Measurements from ENCODE around the gene RPS6KA4.

The RPS6KA4 gene

GRCh38 chr11:64358536-64358906, 441 bp upstream of the RPS6KA4 start:
- no peak for DNase-seq
- TF ChIP-seq GATA1 (IDR thresholded peaks at IDR 0.05; ENCODE audit: low read depth, low read length) (no peak), POLR2A (IDR thresholded peaks at IDR 0.05; ENCODE audit: low read length) (no peak)

- TF ChIP-seq POLR2A (IDR thresholded peaks at IDR 0.05; ENCODE audit: low read length) (no peak), GATA1 (IDR thresholded peaks at IDR 0.05; ENCODE audit: low read depth, low read length) (no peak)
- peak; percentile 33 to 46 for DNase-seq
Measured at GRCh38 chr11:64359712-64360445, 917 bp downstream of the RPS6KA4 start.

GRCh38 chr11:64360448-64360921, 1.5 kb downstream of the RPS6KA4 start:
- DNase-seq, result no peak
- TF ChIP-seq GATA1 (IDR thresholded peaks at IDR 0.05; ENCODE audit: low read depth, low read length), result no peak

- DNase-seq, result no peak
- no peak for TF ChIP-seq GATA1 (IDR thresholded peaks at IDR 0.05; ENCODE audit: low read depth, low read length)
- no peak for TF ChIP-seq POLR2A (IDR thresholded peaks at IDR 0.05; ENCODE audit: low read length)
Measured at GRCh38 chr11:64361659-64362058, 2.7 kb downstream of the RPS6KA4 start.

GRCh38 chr11:64362339-64362738, 3.4 kb downstream of the RPS6KA4 start:
- TF ChIP-seq GATA1 (IDR thresholded peaks at IDR 0.05; ENCODE audit: low read depth, low read length), result no peak
- no peak for TF ChIP-seq POLR2A (IDR thresholded peaks at IDR 0.05; ENCODE audit: low read length)
- DNase-seq, result no peak

GRCh38 chr11:64364435-64364834, 5.5 kb downstream of the RPS6KA4 start:
- TF ChIP-seq POLR2A (IDR thresholded peaks at IDR 0.05; ENCODE audit: low read length) (no peak), GATA1 (IDR thresholded peaks at IDR 0.05; ENCODE audit: low read depth, low read length) (no peak)
- no peak for DNase-seq

GRCh38 chr11:64364911-64365310, 5.9 kb downstream of the RPS6KA4 start:
- no peak for DNase-seq
- TF ChIP-seq POLR2A (IDR thresholded peaks at IDR 0.05; ENCODE audit: low read length), result no peak
- no peak for TF ChIP-seq GATA1 (IDR thresholded peaks at IDR 0.05; ENCODE audit: low read depth, low read length)

- no peak for TF ChIP-seq GATA1 (IDR thresholded peaks at IDR 0.05; ENCODE audit: low read depth, low read length)
- no peak for TF ChIP-seq POLR2A (IDR thresholded peaks at IDR 0.05; ENCODE audit: low read length)
- no peak for DNase-seq
Measured at GRCh38 chr11:64366751-64367150, 7.8 kb downstream of the RPS6KA4 start.

- TF ChIP-seq GATA1 (IDR thresholded peaks at IDR 0.05; ENCODE audit: low read depth, low read length) (no peak), POLR2A (IDR thresholded peaks at IDR 0.05; ENCODE audit: low read length) (no peak)
- DNase-seq, result no peak
Measured at GRCh38 chr11:64367931-64368672, 9.1 kb downstream of the RPS6KA4 start.

GRCh38 chr11:64368673-64369074, 9.7 kb downstream of the RPS6KA4 start:
- no peak for TF ChIP-seq GATA1 (IDR thresholded peaks at IDR 0.05; ENCODE audit: low read depth, low read length)
- TF ChIP-seq POLR2A (IDR thresholded peaks at IDR 0.05; ENCODE audit: low read length), result no peak
- DNase-seq, result no peak

GRCh38 chr11:64369440-64370421, 10.8 kb downstream of the RPS6KA4 start:
- no peak for DNase-seq
- TF ChIP-seq GATA1 (IDR thresholded peaks at IDR 0.05; ENCODE audit: low read depth, low read length), result no peak

GRCh38 chr11:64371201-64371600, 12.2 kb downstream of the RPS6KA4 start:
- TF ChIP-seq GATA1 (IDR thresholded peaks at IDR 0.05; ENCODE audit: low read depth, low read length) (no peak), POLR2A (IDR thresholded peaks at IDR 0.05; ENCODE audit: low read length) (no peak)
- no peak for DNase-seq

- TF ChIP-seq GATA1 (IDR thresholded peaks at IDR 0.05; ENCODE audit: low read depth, low read length) (no peak), POLR2A (IDR thresholded peaks at IDR 0.05; ENCODE audit: low read length) (no peak)
- no peak for DNase-seq
Measured at GRCh38 chr11:64372021-64372420, 13.1 kb downstream of the RPS6KA4 start.

Data from erythroblast (primary cell).